ENCODE results near the gene MAN2C1. TPM values are rescaled to one million over a fixed set of nuclear protein-coding genes. Genes with fewer than 3 reads are reported as not detected.
"Not testable (repeated sequence)": the region's sequence is repeated elsewhere in the genome, so short reads cannot be mapped to it uniquely, and the experiment has no call there.

The MAN2C1 gene
- 250 and 254 TPM in 2 replicates for total RNA-seq

- peaks cover 31% of the 10 kb centered on the region for H3K36me3 Mint-ChIP-seq (ENCODE audit: low read depth)
- H3K9me3 Mint-ChIP-seq = no peaks in the 10 kb centered on the region
- DNase-seq (ENCODE audit: low spot score) = peak; percentile 91
- H3K27me3 Mint-ChIP-seq (ENCODE audit: insufficient read depth) = no peaks in the 10 kb centered on the region
- peak within 1 kb of the TSS; percentile 92 for H3K27ac Mint-ChIP-seq
- intact Hi-C loops (cut with micrococcal nuclease) = loop anchor here (1.0 to 5.0 kb wide), 10 partner anchors 21 to 826 kb away; partner anchors contain the start of genes ARID3B, COMMD4, IMP3 and NEIL1
- peaks cover 16% of the 10 kb centered on the region for H3K4me1 Mint-ChIP-seq (ENCODE audit: low read depth)
- peak within 1 kb of the TSS; percentile 94 for H3K4me3 Mint-ChIP-seq
Observed at GRCh38 chr15:75367913-75368688, at the start of gene MAN2C1. Gene MAN2C1 (minus strand): TSS chr15:75368607. CDS start chr15:75368583, 24 bp downstream.

GRCh38 chr15:75416584-75416983, 48.2 kb upstream of the MAN2C1 start:
- intact Hi-C loops (cut with micrococcal nuclease) = no loop called here

GRCh38 chr15:75410196-75410595, 41.8 kb upstream of the MAN2C1 start:
- H3K27me3 Mint-ChIP-seq (ENCODE audit: insufficient read depth) = no peaks in the 10 kb centered on the region
- H3K27ac Mint-ChIP-seq = no peak overlapping the region
- peaks cover 60% of the 10 kb centered on the region for H3K36me3 Mint-ChIP-seq (ENCODE audit: low read depth)
- intact Hi-C loops (cut with micrococcal nuclease) = no loop called here
- peaks cover 20% of the 10 kb centered on the region for H3K4me1 Mint-ChIP-seq (ENCODE audit: low read depth)
- no peaks in the 10 kb centered on the region for H3K9me3 Mint-ChIP-seq
- DNase-seq (ENCODE audit: low spot score) = no peak
- no peak overlapping the region for H3K4me3 Mint-ChIP-seq

More at GRCh38 chr15:75416584-75416983, 48.2 kb upstream of the MAN2C1 start:
- H3K4me3 Mint-ChIP-seq = no peak overlapping the region
- H3K36me3 Mint-ChIP-seq (ENCODE audit: low read depth) = peaks cover 31% of the 10 kb centered on the region
- no peaks in the 10 kb centered on the region for H3K27me3 Mint-ChIP-seq (ENCODE audit: insufficient read depth)
- peak overlapping the region; percentile 60 for H3K27ac Mint-ChIP-seq
- DNase-seq (ENCODE audit: low spot score) = no peak
- no peaks in the 10 kb centered on the region for H3K9me3 Mint-ChIP-seq
- peaks cover 8% of the 10 kb centered on the region for H3K4me1 Mint-ChIP-seq (ENCODE audit: low read depth)

GRCh38 chr15:75407083-75407482, 38.7 kb upstream of the MAN2C1 start:
- Mint-ChIP-seq H3K9me3 (no peaks in the 10 kb centered on the region), H3K36me3 (ENCODE audit: low read depth) (peaks cover 56% of the 10 kb centered on the region), H3K4me1 (ENCODE audit: low read depth) (peaks cover 20% of the 10 kb centered on the region), H3K27me3 (ENCODE audit: insufficient read depth) (no peaks in the 10 kb centered on the region), H3K27ac (peak overlapping the region; percentile 64), H3K4me3 (no peak overlapping the region)
- intact Hi-C loops (cut with micrococcal nuclease) = no loop called here
- DNase-seq (ENCODE audit: low spot score) = no peak

- Mint-ChIP-seq H3K27ac (no peak overlapping the region), H3K9me3 (no peaks in the 10 kb centered on the region), H3K36me3 (ENCODE audit: low read depth) (peaks cover 55% of the 10 kb centered on the region)
Observed at GRCh38 chr15:75403892-75404291, 35.5 kb upstream of the MAN2C1 start.

GRCh38 chr15:75397494-75397893, 29.1 kb upstream of the MAN2C1 start:
- Mint-ChIP-seq H3K4me3 (no peak overlapping the region), H3K27me3 (ENCODE audit: insufficient read depth) (no peaks in the 10 kb centered on the region), H3K4me1 (ENCODE audit: low read depth) (peaks cover 9% of the 10 kb centered on the region), H3K9me3 (no peaks in the 10 kb centered on the region), H3K36me3 (ENCODE audit: low read depth) (peaks cover 52% of the 10 kb centered on the region), H3K27ac (no peak overlapping the region)
- no peak for DNase-seq (ENCODE audit: low spot score)
- intact Hi-C loops (cut with micrococcal nuclease) = no loop called here

More at GRCh38 chr15:75403892-75404291, 35.5 kb upstream of the MAN2C1 start:
- Mint-ChIP-seq H3K4me1 (ENCODE audit: low read depth) (peaks cover 9% of the 10 kb centered on the region), H3K27me3 (ENCODE audit: insufficient read depth) (no peaks in the 10 kb centered on the region), H3K4me3 (no peak overlapping the region)
- DNase-seq (ENCODE audit: low spot score) = no peak
- intact Hi-C loops (cut with micrococcal nuclease) = no loop called here

- intact Hi-C loops (cut with micrococcal nuclease) = no loop called here
- Mint-ChIP-seq H3K36me3 (ENCODE audit: low read depth) (peaks cover 53% of the 10 kb centered on the region), H3K9me3 (no peaks in the 10 kb centered on the region), H3K4me3 (no peak overlapping the region), H3K27me3 (ENCODE audit: insufficient read depth) (no peaks in the 10 kb centered on the region), H3K4me1 (ENCODE audit: low read depth) (peaks cover 18% of the 10 kb centered on the region), H3K27ac (no peak overlapping the region)
- no peak for DNase-seq (ENCODE audit: low spot score)
Observed at GRCh38 chr15:75389791-75390382, 21.5 kb upstream of the MAN2C1 start.

- H3K4me3 Mint-ChIP-seq; intact Hi-C loops (cut with micrococcal nuclease); H3K9me3 Mint-ChIP-seq; H3K27ac Mint-ChIP-seq; H3K27me3 Mint-ChIP-seq (ENCODE audit: insufficient read depth); DNase-seq (ENCODE audit: low spot score): not testable (repeated sequence)
- Mint-ChIP-seq H3K4me1 (ENCODE audit: low read depth) (peaks cover 18% of the 10 kb centered on the region), H3K36me3 (ENCODE audit: low read depth) (peaks cover 52% of the 10 kb centered on the region)
Observed at GRCh38 chr15:75383986-75384385, 15.6 kb upstream of the MAN2C1 start.

GRCh38 chr15:75380773-75381172, 12.4 kb upstream of the MAN2C1 start:
- no peaks in the 10 kb centered on the region for H3K27me3 Mint-ChIP-seq (ENCODE audit: insufficient read depth)
- no peak overlapping the region for H3K4me3 Mint-ChIP-seq
- peak overlapping the region; percentile 8 for H3K27ac Mint-ChIP-seq
- H3K36me3 Mint-ChIP-seq (ENCODE audit: low read depth) = peaks cover 52% of the 10 kb centered on the region
- peaks cover 3% of the 10 kb centered on the region for H3K4me1 Mint-ChIP-seq (ENCODE audit: low read depth)
- intact Hi-C loops (cut with micrococcal nuclease) = no loop called here
- no peak for DNase-seq (ENCODE audit: low spot score)
- H3K9me3 Mint-ChIP-seq = no peaks in the 10 kb centered on the region

GRCh38 chr15:75371901-75372688, 3.7 kb upstream of the MAN2C1 start:
- DNase-seq (ENCODE audit: low spot score) = no peak
- H3K4me1 Mint-ChIP-seq (ENCODE audit: low read depth) = peaks cover 16% of the 10 kb centered on the region
- no peak overlapping the region for H3K27ac Mint-ChIP-seq
- no peaks in the 10 kb centered on the region for H3K27me3 Mint-ChIP-seq (ENCODE audit: insufficient read depth)
- intact Hi-C loops (cut with micrococcal nuclease) = no loop called here
- H3K36me3 Mint-ChIP-seq (ENCODE audit: low read depth) = peaks cover 50% of the 10 kb centered on the region
- no peak overlapping the region for H3K4me3 Mint-ChIP-seq
- H3K9me3 Mint-ChIP-seq = no peaks in the 10 kb centered on the region

- no peak overlapping the region for H3K27ac Mint-ChIP-seq
Observed at GRCh38 chr15:75371486-75371885, 3.1 kb upstream of the MAN2C1 start.

GRCh38 chr15:75369897-75370581, 1.6 kb upstream of the MAN2C1 start:
- peaks cover 16% of the 10 kb centered on the region for H3K4me1 Mint-ChIP-seq (ENCODE audit: low read depth)
- H3K36me3 Mint-ChIP-seq (ENCODE audit: low read depth) = peaks cover 37% of the 10 kb centered on the region
- no peaks in the 10 kb centered on the region for H3K9me3 Mint-ChIP-seq
- H3K27ac Mint-ChIP-seq = peak overlapping the region; percentile 92
- peak overlapping the region; percentile 94 for H3K4me3 Mint-ChIP-seq
- H3K27me3 Mint-ChIP-seq (ENCODE audit: insufficient read depth) = no peaks in the 10 kb centered on the region
- intact Hi-C loops (cut with micrococcal nuclease) = loop anchor here (2.0 to 5.0 kb wide), 3 partner anchors 23 to 828 kb away; partner anchors contain the start of genes ARID3B and NEIL1
- no peak for DNase-seq (ENCODE audit: low spot score)

More at GRCh38 chr15:75371486-75371885, 3.1 kb upstream of the MAN2C1 start:
- no peak for DNase-seq (ENCODE audit: low spot score)
- peaks cover 48% of the 10 kb centered on the region for H3K36me3 Mint-ChIP-seq (ENCODE audit: low read depth)
- H3K27me3 Mint-ChIP-seq (ENCODE audit: insufficient read depth) = no peaks in the 10 kb centered on the region
- no peaks in the 10 kb centered on the region for H3K9me3 Mint-ChIP-seq
- no peak overlapping the region for H3K4me3 Mint-ChIP-seq
- H3K4me1 Mint-ChIP-seq (ENCODE audit: low read depth) = peaks cover 16% of the 10 kb centered on the region
- intact Hi-C loops (cut with micrococcal nuclease) = no loop called here
